ENCODE measurements around the gene LHX3. TPM values are rescaled to one million over a fixed set of nuclear protein-coding genes. Genes with fewer than 3 reads are reported as not detected.

The LHX3 gene
- total RNA-seq, 4 donors from 2014 or later = not detected

GRCh38 chr9:136154943-136155342, 50.0 kb downstream of the LHX3 start:
- Histone ChIP-seq H3K4me1 (no peaks in the 10 kb centered on the region), H3K9me3 (no peaks in the 10 kb centered on the region), H3K27me3 (peaks cover 3 to 4% of the 10 kb centered on the region in 2 donors), H3K36me3 (no peaks in the 10 kb centered on the region), H3K27ac (no peak overlapping the region), H3K4me3 (no peak overlapping the region)
- intact Hi-C loops (cut with DNase I; ENCODE audit: low total_unique reads) = no loop called here
- no peak for DNase-seq
- no peak for TF ChIP-seq POLR2A (IDR thresholded peaks at IDR 0.05)
- TF ChIP-seq, protein P1, sequence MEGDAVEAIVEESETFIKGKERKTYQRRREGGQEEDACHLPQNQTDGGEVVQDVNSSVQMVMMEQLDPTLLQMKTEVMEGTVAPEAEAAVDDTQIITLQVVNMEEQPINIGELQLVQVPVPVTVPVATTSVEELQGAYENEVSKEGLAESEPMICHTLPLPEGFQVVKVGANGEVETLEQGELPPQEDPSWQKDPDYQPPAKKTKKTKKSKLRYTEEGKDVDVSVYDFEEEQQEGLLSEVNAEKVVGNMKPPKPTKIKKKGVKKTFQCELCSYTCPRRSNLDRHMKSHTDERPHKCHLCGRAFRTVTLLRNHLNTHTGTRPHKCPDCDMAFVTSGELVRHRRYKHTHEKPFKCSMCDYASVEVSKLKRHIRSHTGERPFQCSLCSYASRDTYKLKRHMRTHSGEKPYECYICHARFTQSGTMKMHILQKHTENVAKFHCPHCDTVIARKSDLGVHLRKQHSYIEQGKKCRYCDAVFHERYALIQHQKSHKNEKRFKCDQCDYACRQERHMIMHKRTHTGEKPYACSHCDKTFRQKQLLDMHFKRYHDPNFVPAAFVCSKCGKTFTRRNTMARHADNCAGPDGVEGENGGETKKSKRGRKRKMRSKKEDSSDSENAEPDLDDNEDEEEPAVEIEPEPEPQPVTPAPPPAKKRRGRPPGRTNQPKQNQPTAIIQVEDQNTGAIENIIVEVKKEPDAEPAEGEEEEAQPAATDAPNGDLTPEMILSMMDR (IDR thresholded peaks at IDR 0.05) = no peak

DNA sequence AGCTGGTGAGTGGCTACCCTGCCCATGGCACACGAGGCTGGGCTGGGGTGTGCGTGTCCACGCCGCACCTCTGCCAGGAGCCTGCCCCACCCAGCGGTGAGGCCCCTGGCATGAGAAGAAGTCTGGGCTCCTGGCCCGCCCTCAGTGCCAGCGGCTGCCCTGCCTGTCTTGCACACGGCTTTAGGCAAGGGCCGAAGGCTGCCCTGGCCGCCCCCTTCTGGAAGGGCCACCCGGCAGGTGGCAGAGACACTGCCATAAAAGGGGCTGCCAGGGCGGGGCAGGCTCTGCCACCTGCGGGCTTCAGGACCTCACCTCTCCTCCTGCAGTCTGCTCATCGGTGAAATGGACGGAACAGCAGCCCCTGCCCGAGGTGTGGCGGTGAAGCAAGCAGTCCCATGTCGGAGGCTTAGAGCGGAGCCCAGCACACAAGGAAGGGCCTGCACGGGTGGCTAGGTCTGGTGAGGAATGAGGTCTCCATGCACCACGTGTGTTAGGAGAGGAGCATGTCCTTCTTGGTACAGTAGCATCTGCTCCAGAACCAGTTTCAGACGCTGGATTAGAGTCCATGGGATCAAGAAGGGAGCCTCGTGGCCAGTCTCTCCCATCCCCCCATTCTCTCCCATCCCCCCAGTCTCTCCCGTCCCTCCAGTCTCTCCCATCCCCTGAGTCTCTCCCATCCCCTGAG, 51.4 kb downstream of the LHX3 start:
- Histone ChIP-seq H3K36me3 (no peaks in the 10 kb centered on the region), H3K9me3 (no peaks in the 10 kb centered on the region), H3K27ac (no peak overlapping the region), H3K4me1 (no peaks in the 10 kb centered on the region), H3K27me3 (peaks cover 3 to 4% of the 10 kb centered on the region in 2 donors), H3K4me3 (no peak overlapping the region)
- no peak for TF ChIP-seq POLR2A (IDR thresholded peaks at IDR 0.05)
- TF ChIP-seq, protein P1 (IDR thresholded peaks at IDR 0.05) = no peak
- DNase-seq = no peak
- intact Hi-C loops (cut with DNase I; ENCODE audit: low total_unique reads) = no loop called here

- intact Hi-C loops (cut with DNase I; ENCODE audit: low total_unique reads) = no loop called here
- Histone ChIP-seq H3K27ac (no peak overlapping the region), H3K4me3 (no peak overlapping the region), H3K9me3 (no peaks in the 10 kb centered on the region), H3K36me3 (no peaks in the 10 kb centered on the region), H3K4me1 (no peaks in the 10 kb centered on the region), H3K27me3 (peaks cover 3 to 4% of the 10 kb centered on the region in 2 donors)
- TF ChIP-seq POLR2A (IDR thresholded peaks at IDR 0.05) = no peak
- TF ChIP-seq, protein P1 (IDR thresholded peaks at IDR 0.05) = no peak
- DNase-seq = no peak
Observed at GRCh38 chr9:136152931-136153330, 52.0 kb downstream of the LHX3 start.

DNA sequence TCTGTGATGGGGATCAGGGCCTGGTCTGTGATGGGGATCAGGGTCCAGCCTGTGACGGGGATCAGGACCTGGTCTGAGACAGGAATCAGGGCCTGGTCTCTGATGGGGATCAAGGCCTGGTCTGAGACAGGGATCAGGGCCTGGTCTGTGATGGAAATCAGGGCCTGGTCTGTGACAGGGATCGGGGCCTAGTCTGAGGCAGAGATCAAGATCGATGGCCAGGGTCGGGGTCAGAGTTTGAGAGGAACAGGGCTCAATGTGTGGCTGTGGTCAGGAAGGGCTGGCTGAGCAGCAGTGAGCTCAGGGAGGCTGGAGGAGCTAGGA, 52.4 kb downstream of the LHX3 start:
- Histone ChIP-seq H3K4me1 (no peaks in the 10 kb centered on the region), H3K9me3 (no peaks in the 10 kb centered on the region), H3K27ac (no peak overlapping the region), H3K4me3 (no peak overlapping the region), H3K27me3 (peaks cover 3 to 4% of the 10 kb centered on the region in 2 donors), H3K36me3 (no peaks in the 10 kb centered on the region)
- DNase-seq = no peak
- intact Hi-C loops (cut with DNase I; ENCODE audit: low total_unique reads) = no loop called here
- TF ChIP-seq, protein P1 (IDR thresholded peaks at IDR 0.05) = no peak
- no peak for TF ChIP-seq POLR2A (IDR thresholded peaks at IDR 0.05)

DNA sequence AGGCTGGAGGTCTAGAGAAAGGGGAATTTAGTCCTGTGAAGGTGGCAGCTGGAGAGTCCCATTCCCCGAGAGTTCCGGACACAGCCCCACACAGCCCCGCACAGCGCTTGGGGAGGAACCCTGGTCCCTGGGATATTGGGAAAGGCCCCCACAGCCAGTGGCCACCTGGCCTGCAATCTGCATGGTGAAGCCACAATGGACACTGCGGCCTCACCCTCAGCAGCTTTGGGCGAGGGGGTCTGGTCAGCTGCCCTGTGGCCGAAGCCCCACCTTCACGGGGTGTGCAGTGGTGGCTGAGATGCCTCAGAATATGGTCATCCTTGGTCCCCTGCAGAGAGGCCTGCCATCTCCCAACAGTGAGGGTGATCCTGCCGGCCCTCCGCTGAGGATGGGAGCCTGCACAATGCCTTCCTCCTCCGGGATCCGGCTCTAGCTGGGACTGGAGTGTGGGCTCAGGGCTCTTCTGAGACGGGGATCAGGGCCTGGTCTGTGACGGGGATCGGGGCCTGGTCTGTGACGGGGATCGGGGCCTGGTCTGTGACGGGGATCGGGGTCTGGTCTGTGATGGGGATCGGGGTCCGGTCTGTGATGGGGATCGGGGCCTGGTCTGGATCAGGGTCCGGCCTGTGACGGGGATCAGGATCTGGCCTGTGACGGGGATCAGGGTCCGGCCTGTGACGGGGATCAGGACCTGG, 52.9 kb downstream of the LHX3 start:
- DNase-seq = no peak
- no peak for TF ChIP-seq POLR2A (IDR thresholded peaks at IDR 0.05)
- TF ChIP-seq, protein P1 (IDR thresholded peaks at IDR 0.05) = no peak

More for the DNA sequence above, 52.9 kb downstream of the LHX3 start:
- Histone ChIP-seq H3K36me3 (no peaks in the 10 kb centered on the region), H3K9me3 (no peaks in the 10 kb centered on the region), H3K27me3 (peaks cover 3 to 4% of the 10 kb centered on the region in 2 donors), H3K4me3 (no peak overlapping the region), H3K4me1 (no peaks in the 10 kb centered on the region), H3K27ac (no peak overlapping the region)
- intact Hi-C loops (cut with DNase I; ENCODE audit: low total_unique reads) = no loop called here

Measured in uterus (tissue), 4 donors.